Kidney epithelial cell (primary cell): Measurements from ENCODE around the gene SNX14. TPM values are rescaled to one million over a fixed set of nuclear protein-coding genes. Genes with fewer than 3 reads are reported as not detected.
"Not testable (repeated sequence)": the region's sequence is repeated elsewhere in the genome, so short reads cannot be mapped to it uniquely, and the experiment has no call there.

Experiments used
- DNase-seq: peaks from one replicate; pipeline ENCODE4 v3.0.0-alpha.2; 2010; ENCODE audit warnings: low read depth
- H3K27me3 ChIP-seq: 2 replicates; pipeline ENCODE4 v1.6.0; 2011; ENCODE audit warnings: low read length; ENCODE audit not compliant: control insufficient read depth, insufficient read depth
- H3K36me3 ChIP-seq: 2 replicates; pipeline ENCODE4 v1.5.1; 2011; ENCODE audit warnings: low read length; ENCODE audit not compliant: control insufficient read depth, insufficient read depth
- H3K4me3 ChIP-seq: 2 replicates; pipeline ENCODE4 v1.5.1; 2011; ENCODE audit warnings: low read depth, mild to moderate bottlenecking, control low read depth, low read length
- CTCF ChIP-seq: IDR thresholded peaks from 2 replicates; pipeline ENCODE4 v1.5.1; 2011; ENCODE audit warnings: mild to moderate bottlenecking, moderate library complexity, low read length, control low read depth, inconsistent platforms; ENCODE audit not compliant: insufficient read depth, poor library complexity, severe bottlenecking
- total RNA-seq: library from RNA; depleted of rRNA; stranded (reverse); fragments of >200 nt; gene quantifications from 2 replicates; pipeline ENCODE4 v1.2.3, GENCODE V29; 2015

The SNX14 gene
- total RNA-seq, 1 donor from 2014 or later, result 110 TPM

GRCh38 chr6:85568411-85568810 lies 25.2 kb downstream of the SNX14 start:
- H3K36me3 ChIP-seq, result no peaks in the 10 kb centered on the region
- no peak for DNase-seq
- no peak overlapping the region for H3K4me3 ChIP-seq
- no peaks in the 10 kb centered on the region for H3K27me3 ChIP-seq
- no peak for TF ChIP-seq CTCF

GRCh38 chr6:85565736-85566135 lies 27.9 kb downstream of the SNX14 start:
- Histone ChIP-seq H3K27me3 (no peaks in the 10 kb centered on the region), H3K4me3 (no peak overlapping the region), H3K36me3 (no peaks in the 10 kb centered on the region)
- no peak for TF ChIP-seq CTCF
- no peak for DNase-seq

- H3K4me3 ChIP-seq, H3K36me3 ChIP-seq, H3K27me3 ChIP-seq, DNase-seq: not testable (repeated sequence)
Observed at GRCh38 chr6:85564223-85564622, 29.4 kb downstream of the SNX14 start.

GRCh38 chr6:85561750-85562357 lies 31.8 kb downstream of the SNX14 start:
- H3K27me3 ChIP-seq, result no peaks in the 10 kb centered on the region
- TF ChIP-seq CTCF, result no peak
- DNase-seq, result no peak
- H3K36me3 ChIP-seq, result no peaks in the 10 kb centered on the region
- H3K4me3 ChIP-seq, result no peak overlapping the region

GRCh38 chr6:85556992-85557668 lies 36.5 kb downstream of the SNX14 start:
- DNase-seq, result no peak
- Histone ChIP-seq H3K27me3 (no peaks in the 10 kb centered on the region), H3K4me3 (no peak overlapping the region), H3K36me3 (no peaks in the 10 kb centered on the region)
- no peak for TF ChIP-seq CTCF

GRCh38 chr6:85552652-85553051 lies 41.0 kb downstream of the SNX14 start:
- no peak overlapping the region for H3K4me3 ChIP-seq
- DNase-seq, result no peak
- no peaks in the 10 kb centered on the region for H3K27me3 ChIP-seq
- no peak for TF ChIP-seq CTCF
- H3K36me3 ChIP-seq, result no peaks in the 10 kb centered on the region
